ENCODE data around the gene BANP.

DNA sequence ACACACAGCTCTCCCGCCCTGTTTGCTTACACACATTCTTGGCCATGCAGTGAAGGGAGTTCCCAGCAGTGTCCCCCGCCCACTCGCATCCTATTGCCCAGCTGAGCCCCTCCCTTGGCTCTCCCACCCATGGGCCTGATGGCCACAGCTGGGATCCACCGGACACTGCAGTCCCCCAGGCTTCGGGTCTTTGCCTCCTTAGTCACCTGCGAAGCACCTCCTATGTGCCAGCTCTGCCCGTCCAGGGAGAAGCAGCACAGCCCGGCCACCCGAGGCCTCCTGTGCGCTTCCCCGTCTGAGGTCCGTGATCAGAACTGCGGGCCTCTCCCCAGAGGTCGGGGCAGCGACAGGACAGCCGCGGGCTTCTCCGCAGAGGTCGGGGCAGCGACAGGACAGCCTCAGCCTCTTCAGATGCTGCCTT is 136.9 kb downstream of the BANP start:
- TF ChIP-seq POLR2A (IDR thresholded peaks at IDR 0.05; ENCODE audit: low read length) (no peak), GATA1 (IDR thresholded peaks at IDR 0.05; ENCODE audit: low read depth, low read length) (no peak)

Measured in erythroblast (primary cell).